ENCODE results near the gene SETBP1.

The SETBP1 gene

DNA sequence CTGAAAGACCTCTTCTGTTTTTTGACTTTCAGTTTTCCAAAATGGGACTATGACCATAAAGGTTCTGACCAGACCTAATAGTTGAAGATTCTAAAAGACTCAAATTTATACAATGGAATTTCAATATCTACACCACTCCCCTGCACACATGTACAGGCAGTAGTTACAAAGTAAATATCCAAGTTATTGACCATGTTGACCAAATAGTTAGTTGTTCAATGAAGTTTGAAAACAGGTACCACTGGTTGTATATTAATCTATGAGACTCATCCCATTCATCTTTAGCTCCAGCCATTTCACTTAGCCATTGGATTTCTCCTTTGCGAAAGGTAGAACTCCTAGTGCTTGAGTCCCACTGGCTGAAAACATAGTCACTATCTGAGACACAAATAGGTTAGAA, 277.4 kb downstream of the SETBP1 start:
- DNase-seq (ENCODE audit: low spot score): no peak
- TF ChIP-seq, protein P1, sequence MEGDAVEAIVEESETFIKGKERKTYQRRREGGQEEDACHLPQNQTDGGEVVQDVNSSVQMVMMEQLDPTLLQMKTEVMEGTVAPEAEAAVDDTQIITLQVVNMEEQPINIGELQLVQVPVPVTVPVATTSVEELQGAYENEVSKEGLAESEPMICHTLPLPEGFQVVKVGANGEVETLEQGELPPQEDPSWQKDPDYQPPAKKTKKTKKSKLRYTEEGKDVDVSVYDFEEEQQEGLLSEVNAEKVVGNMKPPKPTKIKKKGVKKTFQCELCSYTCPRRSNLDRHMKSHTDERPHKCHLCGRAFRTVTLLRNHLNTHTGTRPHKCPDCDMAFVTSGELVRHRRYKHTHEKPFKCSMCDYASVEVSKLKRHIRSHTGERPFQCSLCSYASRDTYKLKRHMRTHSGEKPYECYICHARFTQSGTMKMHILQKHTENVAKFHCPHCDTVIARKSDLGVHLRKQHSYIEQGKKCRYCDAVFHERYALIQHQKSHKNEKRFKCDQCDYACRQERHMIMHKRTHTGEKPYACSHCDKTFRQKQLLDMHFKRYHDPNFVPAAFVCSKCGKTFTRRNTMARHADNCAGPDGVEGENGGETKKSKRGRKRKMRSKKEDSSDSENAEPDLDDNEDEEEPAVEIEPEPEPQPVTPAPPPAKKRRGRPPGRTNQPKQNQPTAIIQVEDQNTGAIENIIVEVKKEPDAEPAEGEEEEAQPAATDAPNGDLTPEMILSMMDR (IDR thresholded peaks at IDR 0.05; ENCODE audit: borderline replicate concordance, control extremely low read depth, extremely low read depth, insufficient read depth, missing control alignments): no peak
- in situ Hi-C loops (cut with MboI; ENCODE audit: low sequenced_read_pairs, unreplicated experiment): no loop called here

DNA sequence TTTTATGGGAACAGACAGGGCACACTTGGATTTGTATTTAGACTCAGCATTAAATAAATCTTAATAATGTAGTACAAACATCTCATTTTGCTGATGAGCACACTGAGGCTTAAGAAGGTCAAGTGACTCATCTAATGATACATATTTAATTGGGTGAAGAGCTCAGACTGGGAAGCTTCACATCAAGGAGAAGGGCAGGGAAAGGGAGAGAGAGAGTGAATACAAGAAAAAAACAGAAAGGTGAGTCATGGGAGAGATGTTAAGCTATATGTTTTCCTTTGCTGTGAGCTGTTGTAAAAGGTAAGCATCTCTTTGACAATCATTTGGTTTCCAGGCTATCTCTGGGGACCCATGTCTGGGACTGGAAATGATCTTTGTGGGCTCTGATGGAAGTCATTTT, 277.8 kb downstream of the SETBP1 start:
- DNase-seq (ENCODE audit: low spot score): no peak
- in situ Hi-C loops (cut with MboI; ENCODE audit: low sequenced_read_pairs, unreplicated experiment): no loop called here

DNA sequence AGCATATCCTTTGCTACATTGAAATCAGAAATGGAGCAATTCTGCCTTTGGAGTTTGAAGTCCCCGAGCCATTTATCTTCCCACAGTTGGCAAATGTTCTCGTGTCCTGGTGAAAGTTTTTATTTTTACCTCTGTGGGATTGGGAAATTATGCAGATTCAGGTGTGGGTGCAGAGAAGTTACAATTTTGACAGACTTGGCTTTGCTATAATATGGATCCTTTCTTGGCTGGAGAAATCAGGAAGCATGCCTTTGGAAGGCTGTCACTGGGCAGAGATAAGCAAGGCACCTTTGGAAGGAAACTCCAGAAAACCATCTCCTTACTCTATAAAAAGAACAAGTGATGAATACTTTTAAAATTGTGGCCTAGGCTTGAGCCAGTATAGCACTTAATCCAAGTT, 278.3 kb downstream of the SETBP1 start:
- DNase-seq (ENCODE audit: low spot score): no peak
- TF ChIP-seq, protein P1 (IDR thresholded peaks at IDR 0.05; ENCODE audit: borderline replicate concordance, control extremely low read depth, extremely low read depth, insufficient read depth, missing control alignments): no peak
- in situ Hi-C loops (cut with MboI; ENCODE audit: low sequenced_read_pairs, unreplicated experiment): no loop called here

More for the DNA sequence above, 277.8 kb downstream of the SETBP1 start:
- TF ChIP-seq, protein P1 (IDR thresholded peaks at IDR 0.05; ENCODE audit: borderline replicate concordance, control extremely low read depth, extremely low read depth, insufficient read depth, missing control alignments): no peak

DNA sequence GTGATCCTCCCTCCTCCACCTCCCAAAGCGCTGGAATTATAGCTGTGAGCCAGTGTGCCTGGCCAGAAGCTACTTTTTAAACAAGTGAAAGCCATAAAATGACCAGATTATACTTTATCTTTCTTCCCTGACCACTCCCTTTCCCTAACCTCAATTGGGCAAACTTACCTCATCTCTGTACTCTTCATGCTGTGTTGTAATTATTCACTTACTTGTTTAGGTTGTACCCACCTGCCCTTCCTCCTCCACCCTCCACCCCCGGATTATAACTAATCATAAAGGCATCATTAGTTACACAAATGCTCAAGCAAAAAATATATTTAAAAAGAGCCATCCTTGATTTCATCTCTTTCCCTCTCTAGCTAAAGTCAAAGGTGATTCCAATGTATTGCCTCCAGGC, 279.9 kb downstream of the SETBP1 start:
- TF ChIP-seq, protein P1 (IDR thresholded peaks at IDR 0.05; ENCODE audit: borderline replicate concordance, control extremely low read depth, extremely low read depth, insufficient read depth, missing control alignments): no peak
- no peak for DNase-seq (ENCODE audit: low spot score)
- in situ Hi-C loops (cut with MboI; ENCODE audit: low sequenced_read_pairs, unreplicated experiment): no loop called here

DNA sequence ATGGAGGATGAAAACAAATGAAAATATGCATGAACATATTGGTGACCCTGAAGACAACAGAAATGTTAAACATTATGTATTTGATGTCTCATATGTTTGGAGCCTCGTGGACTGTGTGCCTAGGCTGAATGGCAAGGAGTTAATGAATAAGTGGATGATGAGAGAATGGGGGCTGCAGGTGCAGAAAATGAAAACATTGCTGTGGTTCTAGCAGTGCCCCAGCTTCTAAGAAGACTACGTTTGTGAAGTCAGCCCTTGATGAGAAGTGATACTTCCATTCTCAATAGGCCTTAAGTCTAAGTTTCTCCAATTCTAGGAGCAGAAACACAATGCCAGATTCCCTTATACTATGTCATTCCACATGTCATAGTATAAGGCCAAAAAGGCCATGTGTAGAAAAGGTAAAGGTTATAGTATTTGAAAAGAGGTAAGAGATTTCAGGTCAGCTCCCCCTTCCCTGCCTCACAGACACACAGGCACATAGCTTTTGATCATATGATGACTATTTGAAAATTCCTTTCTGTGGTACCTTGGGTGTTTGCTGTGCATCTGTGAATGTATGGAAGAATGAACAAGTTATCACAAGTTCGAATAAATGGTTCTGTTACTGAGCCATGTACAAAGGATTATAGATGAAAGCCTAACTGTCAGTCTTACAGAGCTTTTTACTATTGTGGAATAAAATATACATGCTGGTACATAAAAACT, 280.8 kb downstream of the SETBP1 start:
- in situ Hi-C loops (cut with MboI; ENCODE audit: low sequenced_read_pairs, unreplicated experiment): no loop called here
- TF ChIP-seq, protein P1 (IDR thresholded peaks at IDR 0.05; ENCODE audit: borderline replicate concordance, control extremely low read depth, extremely low read depth, insufficient read depth, missing control alignments): no peak
- DNase-seq (ENCODE audit: low spot score): no peak

DNA sequence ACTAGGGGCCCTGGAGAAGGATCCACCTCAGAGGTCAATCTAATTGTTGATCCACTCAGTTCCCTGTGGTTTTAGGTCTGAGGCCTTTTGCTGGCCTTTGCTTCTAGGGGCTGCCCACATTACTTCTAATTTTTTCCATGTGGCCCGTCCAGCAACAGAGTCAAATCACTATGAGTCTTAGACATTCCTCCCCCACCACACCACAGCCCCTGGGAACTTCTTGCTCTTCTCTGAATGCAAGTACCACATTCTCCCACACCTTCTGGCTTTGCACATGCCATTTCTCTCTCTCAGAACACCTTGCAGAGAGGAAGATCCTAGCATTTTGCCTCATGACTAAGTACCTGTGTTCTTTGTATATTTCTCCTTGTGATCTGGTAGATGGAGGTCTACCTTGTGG, 286.9 kb downstream of the SETBP1 start:
- DNase-seq (ENCODE audit: low spot score): no peak
- TF ChIP-seq, protein P1 (IDR thresholded peaks at IDR 0.05; ENCODE audit: borderline replicate concordance, control extremely low read depth, extremely low read depth, insufficient read depth, missing control alignments): no peak
- in situ Hi-C loops (cut with MboI; ENCODE audit: low sequenced_read_pairs, unreplicated experiment): no loop called here

All from GM13976 (cell line).